NCI-H2227 (cell line): ENCODE data around the gene MFF.

Experiments used
- DNase-seq: peaks from one replicate; lab custom pipeline; 2025; ENCODE audit not compliant: unreplicated experiment; lab: John Stamatoyannopoulos, UW

Gene MFF, protein sequence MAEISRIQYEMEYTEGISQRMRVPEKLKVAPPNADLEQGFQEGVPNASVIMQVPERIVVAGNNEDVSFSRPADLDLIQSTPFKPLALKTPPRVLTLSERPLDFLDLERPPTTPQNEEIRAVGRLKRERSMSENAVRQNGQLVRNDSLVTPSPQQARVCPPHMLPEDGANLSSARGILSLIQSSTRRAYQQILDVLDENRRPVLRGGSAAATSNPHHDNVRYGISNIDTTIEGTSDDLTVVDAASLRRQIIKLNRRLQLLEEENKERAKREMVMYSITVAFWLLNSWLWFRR

DNA sequence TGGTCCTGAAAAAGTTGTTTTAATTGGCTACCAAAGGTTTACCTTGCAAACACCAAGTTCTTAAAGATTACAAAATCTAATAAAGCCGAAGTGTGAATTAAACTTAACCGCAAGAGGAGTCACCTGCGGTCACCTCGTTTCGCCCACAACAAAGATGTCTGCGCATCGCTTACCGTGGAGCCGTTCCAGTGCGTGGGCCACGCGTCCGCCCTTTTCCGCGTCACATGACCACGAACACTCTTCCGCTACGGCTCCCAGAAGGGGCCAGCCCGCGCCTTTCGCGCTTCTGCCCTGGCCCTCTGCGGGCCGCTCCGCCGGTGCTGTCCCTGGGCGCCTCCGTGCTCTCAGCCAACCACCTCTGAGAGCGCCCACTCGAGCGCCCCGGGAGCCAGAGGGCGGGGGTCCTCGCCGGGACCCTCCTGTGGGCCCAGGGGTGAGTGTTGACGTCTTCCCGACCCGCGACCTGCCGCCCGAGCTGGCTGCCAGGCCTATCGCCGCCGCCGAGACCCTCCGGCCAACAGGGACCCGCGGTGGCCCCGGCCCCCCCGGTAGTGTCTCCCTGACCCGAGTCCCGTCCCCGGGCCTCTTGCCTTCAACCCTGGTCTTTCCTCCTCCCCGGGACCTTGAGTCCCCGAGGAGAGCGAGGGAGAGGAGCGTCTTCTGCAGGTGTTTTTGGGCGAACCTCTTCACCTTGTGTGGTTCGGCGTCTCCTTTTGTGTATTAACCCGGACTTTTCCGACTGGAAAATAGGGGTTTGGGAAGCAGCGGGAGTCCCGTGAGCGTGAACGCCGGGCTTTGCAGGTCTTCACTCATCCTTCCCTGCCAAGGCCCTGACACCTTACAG is at the start of gene MFF:
Gene MFF, plus strand, starts transcription at position 257 of the 844 bp plus-strand sequence. CDS start 5,415 bp downstream, outside the sequence.
- DNase-seq = peak; percentile 96

DNA sequence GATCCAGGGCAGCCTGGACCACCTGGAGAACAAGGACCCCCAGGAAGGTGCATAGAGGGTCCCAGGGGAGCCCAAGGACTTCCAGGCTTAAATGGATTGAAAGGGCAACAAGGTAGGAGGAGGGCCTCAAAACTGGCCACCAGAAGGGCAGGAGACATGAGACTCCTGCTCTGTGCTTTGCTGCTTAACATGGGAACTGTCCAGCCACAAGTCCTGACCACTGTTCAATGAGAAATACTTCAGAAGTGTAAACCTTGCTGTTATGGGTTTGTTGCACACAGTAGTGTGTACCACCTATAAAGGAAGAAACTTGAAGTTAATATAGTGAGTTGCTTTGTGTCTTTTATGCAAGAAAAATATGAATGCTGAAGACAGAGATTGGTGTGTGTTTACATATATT is 44.2 kb upstream of the MFF start:
- no peak for DNase-seq

DNA sequence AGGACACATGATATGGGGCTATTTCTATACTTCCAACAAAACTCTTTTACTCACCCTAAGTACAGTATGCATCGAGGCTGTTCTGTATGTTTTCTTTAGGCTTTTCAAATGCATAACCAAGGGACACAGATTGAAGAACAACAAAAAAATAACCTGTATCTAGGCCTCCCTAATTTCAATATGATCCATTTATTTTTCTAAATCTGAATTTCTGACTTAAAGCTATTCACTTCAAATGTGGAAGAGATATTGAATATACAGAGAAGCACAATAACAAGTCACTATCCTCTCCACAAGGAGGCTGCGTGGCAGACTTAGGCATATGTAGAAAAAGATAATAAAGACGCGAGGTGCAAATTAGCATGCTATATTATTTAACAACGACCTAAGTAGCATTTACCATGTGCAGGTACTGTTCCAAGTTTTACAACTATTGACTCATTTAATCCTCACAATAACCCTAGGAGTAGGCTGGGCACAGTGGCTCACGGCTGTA is 39.3 kb upstream of the MFF start:
- no peak for DNase-seq

DNA sequence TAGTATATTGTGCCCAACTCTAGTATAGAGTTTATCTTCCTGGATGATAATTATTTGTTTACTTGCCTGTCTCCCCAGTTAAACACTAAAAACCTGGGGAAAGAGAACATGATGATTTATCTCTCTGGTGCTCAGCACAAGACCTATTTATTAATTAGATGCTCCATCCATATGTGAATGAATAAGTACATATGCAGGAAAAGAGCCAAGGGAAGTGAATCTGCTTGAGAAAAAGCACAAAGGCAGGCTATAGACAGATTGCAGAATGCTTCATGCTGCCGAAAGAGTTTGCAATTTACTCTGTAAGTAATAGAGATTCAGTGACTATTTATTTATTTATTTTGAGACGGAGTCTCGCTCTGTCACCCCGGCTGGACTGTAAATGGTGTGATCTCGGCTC is 37.3 kb upstream of the MFF start:
- no peak for DNase-seq

DNA sequence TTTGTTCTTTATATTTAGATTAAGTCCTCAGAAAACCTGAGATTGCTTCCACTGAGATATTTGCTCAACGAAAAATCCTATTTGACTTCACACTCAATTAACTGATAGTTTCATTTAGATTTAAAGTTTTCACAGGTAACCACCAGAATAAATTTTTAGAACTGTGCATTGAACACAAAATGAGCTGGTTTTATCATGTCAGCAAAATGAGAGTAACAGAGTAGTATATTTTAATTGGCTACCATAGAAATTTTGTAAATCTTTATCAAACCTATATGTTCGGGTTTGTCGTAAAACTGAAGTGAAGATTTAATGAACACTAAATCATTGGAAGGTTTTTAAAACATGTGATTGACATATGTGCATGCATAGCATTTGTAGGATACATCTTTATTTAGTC is 32.7 kb upstream of the MFF start:
- DNase-seq = no peak

DNA sequence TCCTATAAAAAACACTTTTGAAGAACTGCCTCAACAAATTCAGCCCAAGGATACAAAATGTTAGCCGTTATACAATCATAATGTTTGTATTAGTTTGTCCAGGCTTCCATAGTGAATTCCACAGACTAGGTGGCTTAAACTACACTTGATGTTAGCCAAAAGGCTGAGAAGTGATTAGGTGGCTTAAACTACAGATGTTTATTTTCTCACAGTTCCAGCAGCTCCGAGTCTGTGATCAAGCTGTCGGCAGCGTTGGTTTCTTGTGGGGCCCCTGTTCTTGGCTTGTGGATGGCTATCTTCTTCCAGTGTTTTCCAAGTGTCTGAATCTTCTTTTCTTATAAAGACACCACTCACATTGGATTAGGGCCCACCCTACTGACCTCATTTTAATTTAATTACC is 31.5 kb upstream of the MFF start:
- DNase-seq = no peak

DNA sequence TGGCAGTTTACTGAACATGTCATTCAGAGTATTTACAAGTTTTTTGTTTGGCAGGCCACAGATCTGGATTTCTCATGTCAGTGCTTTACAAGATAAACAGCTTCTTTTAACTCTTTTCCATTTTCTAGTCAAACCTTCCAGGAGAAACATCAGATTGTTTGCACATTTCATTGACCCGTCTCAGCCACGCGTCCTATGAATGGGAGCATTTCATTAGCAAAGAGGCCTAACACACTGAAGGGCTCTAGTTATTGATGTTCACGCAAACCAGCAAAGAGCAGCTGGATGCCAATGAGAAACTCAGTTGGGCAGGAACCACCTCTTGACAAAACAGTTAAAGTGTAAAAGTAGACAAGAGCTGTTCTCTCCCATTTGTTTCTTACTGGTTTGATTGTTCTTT is 29.2 kb upstream of the MFF start:
- DNase-seq = no peak

DNA sequence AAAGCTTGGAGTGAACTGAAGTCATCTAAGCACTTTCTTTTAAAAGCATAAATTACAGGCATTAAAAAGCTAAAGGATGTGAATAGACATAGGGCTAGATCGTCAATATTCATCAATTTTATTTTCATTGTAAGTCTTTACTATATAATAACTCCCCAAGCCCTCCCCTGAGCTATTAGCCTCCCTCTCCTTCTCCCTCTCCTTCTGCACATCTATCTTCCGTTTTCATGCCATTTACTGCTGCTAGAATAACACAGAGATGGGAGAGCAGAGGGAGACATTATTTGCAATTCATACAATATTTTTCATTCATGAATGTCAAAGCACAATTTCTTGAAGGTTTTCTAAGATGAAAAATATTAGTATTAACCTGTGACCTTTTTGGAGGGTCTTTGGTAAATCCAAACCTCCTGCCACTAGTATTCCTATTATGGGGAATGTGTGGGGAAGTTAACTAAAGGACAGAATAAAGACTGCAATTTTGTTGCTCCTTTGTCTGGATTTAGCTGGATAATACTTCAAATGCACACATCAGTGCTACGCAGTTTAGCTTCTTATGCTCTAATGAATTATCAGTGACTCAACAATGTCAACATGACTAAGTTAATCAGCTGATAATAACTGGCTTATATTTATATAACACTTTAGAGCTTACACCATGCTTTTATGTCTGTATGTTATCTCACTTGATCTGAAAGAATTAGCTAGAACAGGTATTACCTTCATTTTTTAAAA is 28.2 kb upstream of the MFF start:
- no peak for DNase-seq

DNA sequence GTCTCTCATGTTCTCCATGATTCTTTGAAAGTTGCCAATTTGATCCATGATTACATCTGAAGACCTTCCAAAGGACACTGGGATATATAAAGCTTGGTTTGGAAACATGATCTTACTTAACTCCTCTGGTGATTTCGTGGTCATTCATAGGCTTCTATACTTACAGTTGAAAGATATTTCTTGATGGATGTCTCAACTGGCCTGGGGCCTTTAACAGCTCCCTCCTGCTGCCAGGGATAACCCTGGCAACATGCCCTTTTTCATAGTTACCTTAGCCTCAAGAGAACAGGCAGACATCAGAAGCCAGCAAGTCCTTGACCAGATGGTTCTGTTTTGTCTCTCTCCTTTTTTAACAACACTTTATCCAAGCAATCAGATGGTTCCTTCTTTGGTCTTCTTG is 23.5 kb upstream of the MFF start:
- no peak for DNase-seq

DNA sequence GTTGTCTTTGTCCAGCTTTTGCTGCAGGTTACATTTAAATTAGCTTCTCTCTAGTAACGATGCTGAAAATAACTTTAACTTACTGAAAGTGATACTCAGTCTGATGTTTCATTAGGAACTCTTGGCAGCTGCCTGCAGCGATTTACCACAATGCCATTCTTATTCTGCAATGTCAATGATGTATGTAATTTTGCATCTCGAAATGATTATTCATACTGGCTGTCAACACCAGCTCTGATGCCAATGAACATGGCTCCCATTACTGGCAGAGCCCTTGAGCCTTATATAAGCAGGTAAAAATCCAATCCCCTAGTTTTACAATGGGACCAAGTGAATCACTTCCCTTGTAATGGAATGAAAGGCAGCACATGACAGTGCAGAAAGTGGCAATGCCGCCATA is 16.3 kb upstream of the MFF start:
- DNase-seq = no peak

DNA sequence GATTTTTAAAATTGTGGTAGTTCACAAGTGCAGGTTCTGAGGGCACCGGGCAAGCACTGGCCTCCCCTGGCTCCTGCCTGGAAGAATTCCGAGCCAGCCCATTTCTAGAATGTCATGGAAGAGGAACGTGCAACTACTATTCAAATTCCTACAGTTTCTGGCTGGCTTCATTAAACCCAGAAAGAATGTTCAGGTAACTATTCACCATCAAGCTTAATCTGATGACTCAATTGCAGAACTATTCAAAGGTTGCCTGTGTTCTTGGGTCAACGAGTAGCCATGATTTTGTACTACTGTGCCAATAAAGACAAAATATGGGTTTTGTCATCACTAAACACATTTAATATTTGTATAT is 14.3 kb upstream of the MFF start:
- no peak for DNase-seq

DNA sequence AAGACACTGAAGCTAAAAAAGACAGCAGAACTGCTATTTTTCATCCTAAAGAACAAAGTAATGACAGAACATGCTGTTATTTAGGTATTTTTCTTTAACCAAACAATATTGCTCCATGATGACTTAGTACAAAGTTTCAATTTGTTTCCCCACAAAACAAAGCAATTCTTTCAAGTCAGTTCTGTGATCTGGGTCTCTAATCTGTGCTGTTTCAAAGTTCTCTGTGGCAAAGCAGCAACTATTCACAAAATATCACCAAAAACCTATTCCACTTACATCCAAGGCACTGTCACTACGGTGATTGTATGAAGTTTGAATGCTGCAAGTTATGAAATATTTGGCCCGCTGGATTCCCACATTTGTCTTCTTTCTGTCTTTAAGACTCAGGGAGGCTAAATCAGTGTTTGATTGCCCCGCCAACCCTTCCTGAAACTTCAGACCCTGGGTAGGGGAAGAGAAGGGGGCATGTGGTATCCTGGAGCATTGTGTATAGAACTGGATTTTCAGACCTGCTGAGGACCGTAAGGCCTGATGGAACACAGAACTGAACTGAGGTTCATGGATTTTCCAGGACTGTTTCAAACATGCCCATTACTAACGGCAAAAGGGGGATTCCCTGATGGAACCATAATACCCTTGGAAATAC is 13.1 kb upstream of the MFF start:
- no peak for DNase-seq

DNA sequence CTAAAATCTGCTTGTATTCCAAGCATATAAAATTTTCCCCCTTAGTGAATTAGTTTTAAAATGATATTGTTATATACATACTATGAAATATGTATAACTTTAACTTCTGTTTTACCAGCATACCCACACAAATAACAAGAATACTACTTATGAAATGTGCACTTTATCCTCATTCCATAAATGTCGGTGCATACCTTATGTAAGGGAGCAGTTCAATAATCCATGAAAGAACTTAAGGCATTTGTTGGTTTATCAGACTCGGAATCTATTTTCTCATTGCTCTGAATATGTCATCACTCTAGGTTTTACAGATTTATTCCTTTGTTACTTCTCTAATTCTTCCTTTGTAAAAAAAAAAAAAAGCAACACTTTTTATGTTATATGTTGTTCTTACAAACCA is 12.5 kb upstream of the MFF start:
- DNase-seq = no peak

DNA sequence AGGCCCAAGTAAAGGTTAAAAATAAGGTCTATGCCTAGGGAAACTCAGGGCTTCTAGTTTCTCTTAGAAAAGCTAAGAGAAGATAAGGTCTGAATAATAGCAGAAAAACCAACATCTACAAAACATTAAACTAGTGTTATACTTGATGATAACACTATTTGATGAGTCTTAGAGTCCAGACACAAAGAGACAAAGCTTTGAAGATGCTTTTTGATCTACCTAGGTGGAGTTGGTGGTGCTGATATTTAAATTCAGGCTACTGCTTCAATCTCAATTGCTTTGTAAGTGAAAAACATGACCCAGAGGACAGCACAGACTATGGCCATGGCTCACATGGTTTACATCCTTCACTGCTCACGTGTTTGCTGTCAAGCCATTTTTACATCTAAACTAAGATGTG is 11.7 kb upstream of the MFF start:
- DNase-seq = no peak

DNA sequence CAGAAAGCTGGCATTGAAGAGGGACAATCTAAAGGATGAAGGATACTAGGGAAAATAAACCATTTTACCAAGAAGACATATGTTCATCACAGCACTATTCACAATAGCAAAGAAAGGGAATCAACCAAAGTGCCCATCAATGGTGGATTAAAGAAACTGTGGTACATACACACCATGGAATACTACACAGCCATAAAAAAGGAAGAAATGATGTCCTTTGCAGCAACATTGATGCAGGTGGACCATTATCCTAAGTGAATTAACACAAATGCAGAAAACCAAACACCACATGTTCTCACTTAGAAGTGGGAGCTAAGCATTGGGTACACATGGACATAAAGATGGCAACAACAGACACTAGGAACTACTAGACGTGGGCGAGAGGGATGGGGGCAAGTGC is 7.2 kb upstream of the MFF start:
- no peak for DNase-seq

DNA sequence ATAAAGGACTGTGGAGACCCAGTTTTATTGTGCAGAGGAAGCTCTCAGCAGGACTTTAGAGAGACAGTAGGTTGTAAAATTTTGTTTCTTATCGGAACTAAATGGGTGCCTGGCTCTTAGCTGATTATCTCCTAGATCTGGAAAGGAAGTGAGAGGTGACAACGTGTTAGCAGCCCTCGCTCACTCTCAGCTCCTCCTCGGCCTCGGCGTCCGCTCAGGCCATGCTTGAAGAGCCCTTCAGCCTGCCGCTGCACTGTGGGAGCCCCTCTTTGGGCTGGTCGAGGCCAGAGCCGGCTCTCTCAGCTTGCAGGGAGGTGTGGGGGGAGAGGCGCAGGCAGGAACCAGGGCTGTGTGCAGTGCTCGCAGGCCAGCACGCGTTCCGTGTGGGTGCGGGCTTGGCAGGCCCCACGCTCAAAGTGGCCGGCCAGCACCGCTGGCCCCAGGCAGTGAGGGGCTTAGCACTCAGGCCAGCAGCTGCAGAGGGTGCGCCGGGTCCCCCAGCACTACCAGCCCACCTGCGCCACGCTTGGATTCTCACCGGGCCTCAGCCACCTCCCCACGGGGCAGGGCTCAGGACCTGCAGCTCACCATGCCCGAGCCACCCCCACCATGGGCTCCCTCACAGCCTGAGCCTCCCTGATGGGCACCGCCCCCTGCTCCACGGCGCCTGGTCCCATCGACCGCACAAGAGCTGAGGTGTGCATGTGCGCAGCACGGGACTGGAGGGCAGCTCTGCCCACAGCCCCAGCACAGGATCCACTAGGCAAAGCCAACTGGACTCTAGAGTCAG is 4.6 kb upstream of the MFF start:
- no peak for DNase-seq

DNA sequence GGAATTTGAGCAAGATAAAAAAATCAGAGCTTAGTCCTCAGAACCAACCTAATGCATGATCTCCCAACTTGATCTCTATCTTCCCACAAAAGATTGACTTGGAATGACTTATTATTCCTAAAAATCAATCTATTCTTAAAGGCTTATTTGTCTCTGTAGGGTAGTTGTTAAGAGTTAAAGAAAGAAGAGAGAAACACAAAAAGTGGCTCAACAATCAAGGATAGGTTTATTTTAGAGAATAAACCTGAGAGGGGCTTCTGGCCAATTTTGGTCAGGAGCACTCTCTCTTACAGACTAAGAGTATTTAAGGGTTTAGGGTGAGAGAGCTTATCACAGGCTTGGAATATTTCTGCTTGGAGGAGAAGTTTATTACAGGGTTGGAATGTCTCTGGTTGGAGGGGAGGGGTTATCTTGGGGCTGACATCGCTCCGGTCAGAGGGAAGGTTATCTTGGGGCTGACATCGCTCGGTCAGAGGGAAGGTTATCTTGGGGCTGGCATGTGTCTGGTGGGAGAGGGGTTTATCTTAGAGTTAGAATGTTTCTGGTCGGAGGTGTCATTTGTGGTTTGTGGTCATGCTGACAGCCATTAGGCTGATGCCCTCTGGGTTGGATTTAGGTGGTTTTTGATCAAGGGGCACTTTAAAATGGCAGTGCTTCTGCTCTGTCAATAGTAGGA is 2.4 kb upstream of the MFF start:
- DNase-seq = no peak

DNA sequence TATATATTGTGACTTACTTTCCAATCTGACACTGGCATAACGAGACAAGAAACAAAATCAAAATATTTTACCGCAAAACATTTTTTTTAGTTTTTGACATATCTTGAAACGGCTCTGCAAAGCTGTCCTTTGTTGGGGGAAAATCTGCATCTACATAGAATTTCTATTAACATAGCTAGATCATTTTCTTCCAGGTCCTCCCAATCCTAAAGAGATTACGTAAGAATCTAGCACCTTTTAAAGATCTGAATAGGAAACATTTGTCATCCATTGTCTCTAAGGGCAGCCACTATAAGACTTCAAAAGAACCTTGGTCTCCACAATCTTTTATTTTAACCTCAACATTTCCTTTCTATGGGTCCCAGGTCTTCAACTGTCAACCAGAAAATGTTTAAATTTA is 1.2 kb upstream of the MFF start:
- no peak for DNase-seq

DNA sequence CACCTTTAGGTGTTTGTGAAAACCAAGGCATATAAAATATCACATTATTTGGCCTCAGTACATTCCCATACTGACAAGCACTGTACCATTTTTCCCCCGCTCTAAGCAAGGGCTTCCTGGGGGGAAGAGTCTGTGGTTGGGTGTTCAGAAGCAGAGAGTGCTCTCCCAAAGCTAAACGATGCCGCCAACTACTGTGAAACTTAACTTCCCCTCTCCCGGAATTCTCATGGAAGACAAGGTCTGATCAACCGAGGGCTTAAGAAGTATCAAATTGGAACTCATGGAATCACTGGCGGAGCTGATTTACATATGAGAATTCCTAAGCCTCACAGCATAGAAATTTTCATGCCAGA is 433 bp upstream of the MFF start:
- DNase-seq = peak; percentile 67

DNA sequence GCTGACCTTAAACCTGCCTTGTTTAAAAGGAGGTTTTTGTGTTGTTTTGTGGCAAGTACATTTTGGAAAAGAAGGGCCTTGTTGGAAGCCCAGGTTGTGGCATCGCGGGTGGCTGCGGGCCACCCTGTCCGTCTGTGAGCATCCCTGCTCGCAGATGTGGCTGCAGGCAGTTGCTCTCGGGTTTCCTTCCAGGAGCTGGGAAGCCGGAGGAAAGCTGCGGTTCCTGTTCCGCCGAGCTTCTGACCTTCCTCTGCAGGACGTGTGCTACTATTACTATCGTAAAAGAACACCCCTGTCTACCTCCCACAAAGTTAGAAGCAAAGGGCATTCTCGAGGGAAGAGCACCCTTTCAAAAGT is 766 bp downstream of the MFF start:
- DNase-seq = peak; percentile 28
